HCT116 (cell line): ENCODE measurements around the gene DNAJB1. TPM values are rescaled to one million over a fixed set of nuclear protein-coding genes. Genes with fewer than 3 reads are reported as not detected.

ENCODE experiments used
- ATAC-seq: fragments of 200-7000 bp; cut with Tn5 transposase; 2 replicates; pipeline ENCODE4 v1.9.1; 2020; ENCODE audit warnings: mild to moderate bottlenecking, moderate library complexity
- BruUV-seq: library from RNA; stranded (reverse); fragments of 400-500 nt; replicated peaks from 2 replicates; lab custom pipeline; 2021; lab: Mats Ljungman, UMichigan
- CTCF ChIA-PET: fragments of 300-600 bp; sonication (Branson Sonifier 250); formaldehyde crosslinking; loops from one replicate; lab custom pipeline; 2021; ENCODE audit warnings: antibody characterized with exemption; lab: Charles Lee
- POLR2A ChIA-PET: fragments of 300-600, 350-600 bp; sonication (Branson Sonifier 250); formaldehyde crosslinking; loops from one replicate; lab custom pipeline; 2021; ENCODE audit warnings: antibody characterized with exemption; lab: Charles Lee
- RAD21 ChIA-PET, 2 experiments: fragments of 300-600 bp; sonication (Branson Sonifier 250); formaldehyde crosslinking; loops; one replicate each; lab custom pipeline; 2023; ENCODE audit warnings: low total read pairs in 2 of 2; ENCODE audit not compliant: uncharacterized antibody in 2 of 2, unreplicated experiment in 2 of 2, low non-redundant PET in 1 of 2; lab: Charles Lee
- DNase-seq: peaks from one replicate; pipeline ENCODE4 v3.0.0-alpha.2; 2010; ENCODE audit warnings: low read depth, low spot score
- H2AFZ ChIP-seq: fragments of 200-600 bp; shearing (Covaris generic), sonication (generic); 2 replicates; pipeline ENCODE4 v1.6.1; 2017; ENCODE audit warnings: low read depth, mixed run types, mixed read lengths, antibody characterized with exemption, low read length; ENCODE audit not compliant: poor library complexity, severe bottlenecking
- H3K27ac ChIP-seq: 2 replicates; pipeline ENCODE4 v1.5.1; 2012; ENCODE audit warnings: low read depth, low read length
- H3K27me3 ChIP-seq: fragments of 200-600 bp; sonication (generic); 2 replicates; pipeline ENCODE4 v1.6.1; 2016; ENCODE audit warnings: mixed run types, low read length, mixed read lengths; ENCODE audit not compliant: insufficient read depth
- H3K36me3 ChIP-seq, 2 experiments: fragments of 200-500 bp in 1 of 2; fragments of 200-600 bp in 1 of 2; sonication (Bioruptor generic) in 1 of 2; sonication (generic) in 1 of 2; 2 replicates each; pipeline versions ENCODE4 v1.5.1 to v1.6.1; 2014 to 2016; ENCODE audit warnings: low read length in 2 of 2, inconsistent platforms in 1 of 2, mixed read lengths in 1 of 2, mixed run types in 1 of 2; ENCODE audit not compliant: insufficient read depth in 2 of 2, control insufficient read depth in 1 of 2
- H3K4me1 ChIP-seq, 2 experiments: fragments of 200-600 bp in 1 of 2; sonication (generic) in 1 of 2; 2 replicates each; pipeline versions ENCODE4 v1.5.1 to v1.6.1; 2012 to 2017; ENCODE audit warnings: low read length in 2 of 2, inconsistent platforms in 1 of 2, mild to moderate bottlenecking in 1 of 2, mixed read lengths in 1 of 2, mixed run types in 1 of 2, moderate library complexity in 1 of 2; ENCODE audit not compliant: insufficient read depth in 2 of 2, control insufficient read depth in 1 of 2
- H3K4me2 ChIP-seq: fragments of 200-600 bp; sonication (generic); 2 replicates; pipeline ENCODE4 v1.6.1; 2017; ENCODE audit warnings: mixed run types, low read length, mixed read lengths
- H3K4me3 ChIP-seq, 2 experiments: fragments of 200-600 bp in 1 of 2; sonication (generic) in 1 of 2; replicated peaks in 1 of 2; 2 replicates each; pipeline ENCODE4 v1.5.1; 2011 to 2016; ENCODE audit warnings: low read length in 2 of 2, control low read depth in 1 of 2, low read depth in 1 of 2, mild to moderate bottlenecking in 1 of 2, mixed read lengths in 1 of 2, mixed run types in 1 of 2
- H3K79me2 ChIP-seq: fragments of 200-600 bp; sonication (generic); 2 replicates; pipeline ENCODE4 v1.6.1; 2017; ENCODE audit warnings: mild to moderate bottlenecking, mixed run types, low read length, moderate library complexity, mixed read lengths; ENCODE audit not compliant: insufficient read depth
- H3K9ac ChIP-seq: fragments of 200-600 bp; sonication (generic); 2 replicates; pipeline ENCODE4 v1.6.1; 2016; ENCODE audit warnings: low read length, mixed read lengths
- H3K9me2 ChIP-seq: fragments of 200-600 bp; sonication (generic), shearing (Covaris generic); 2 replicates; pipeline ENCODE4 v1.6.1; 2017; ENCODE audit warnings: mixed run types, mild to moderate bottlenecking, moderate library complexity; ENCODE audit not compliant: insufficient read depth
- H3K9me3 ChIP-seq, 2 experiments: fragments of 200-500 bp in 1 of 2; fragments of 200-600 bp in 1 of 2; sonication (Bioruptor generic) in 1 of 2; sonication (generic) in 1 of 2; 2 replicates each; pipeline ENCODE4 v1.6.1; 2014 to 2017; ENCODE audit warnings: low read length in 2 of 2, mixed read lengths in 2 of 2, inconsistent platforms in 1 of 2, low read depth in 1 of 2, mild to moderate bottlenecking in 1 of 2, mixed run types in 1 of 2, moderate library complexity in 1 of 2; ENCODE audit not compliant: control insufficient read depth in 1 of 2, insufficient read depth in 1 of 2
- H4K20me1 ChIP-seq: fragments of 200-600 bp; sonication (generic), shearing (Covaris generic); 2 replicates; pipeline ENCODE4 v1.6.1; 2017; ENCODE audit warnings: mixed run types, mild to moderate bottlenecking, moderate library complexity; ENCODE audit not compliant: insufficient read depth
- EGR1 ChIP-seq: IDR thresholded peaks from 2 replicates; pipeline ENCODE4 v1.6.1; 2012; ENCODE audit warnings: low read depth
- ELF1 ChIP-seq: IDR thresholded peaks from 2 replicates; pipeline ENCODE4 v1.6.1; 2012; ENCODE audit warnings: low read depth, borderline replicate concordance
- FOSL1 ChIP-seq: IDR thresholded peaks from 2 replicates; pipeline ENCODE4 v1.6.1; 2012; ENCODE audit warnings: low read depth
- REST ChIP-seq: IDR thresholded peaks from 2 replicates; pipeline ENCODE4 v1.6.1; 2012; ENCODE audit warnings: low read depth
- intact Hi-C: fragments of 100-400 bp; cut with micrococcal nuclease; formaldehyde crosslinking; loops from 2 replicates; pipeline ENCODE4 v1.10.0; 2022
- total RNA-seq: library from RNA; stranded (reverse); gene quantifications from one replicate; pipeline ENCODE4 v1.2.1, GENCODE V29; 2021; ENCODE audit not compliant: unreplicated experiment

Gene DNAJB1
- total RNA-seq, 1 experiment from 2014 or later, result 175 TPM

- TF ChIP-seq REST, result no peak
- TF ChIP-seq FOSL1, result no peak
These were observed 38.5 kb upstream of the DNAJB1 start (continued) for GRCh38 chr19:14556662-14557188.

- Histone ChIP-seq H4K20me1 (0 out of 2 replicates have a peak, but pooled peaks cover 3% of the 10 kb centered on the region), H3K9me2 (no peaks in the 10 kb centered on the region), H3K36me3 (no peaks in the 10 kb centered on the region), H3K9ac (peak overlapping the region; percentile 36), H3K27ac (peak overlapping the region; percentile 51), H3K9me3 (no peaks in the 10 kb centered on the region), H2AFZ (no peak overlapping the region), H3K4me2 (peak overlapping the region; percentile 67), H3K27me3 (no peaks in the 10 kb centered on the region), H3K79me2 (peaks cover 94% of the 10 kb centered on the region), H3K4me1 (peaks cover 37 to 50% of the 10 kb centered on the region in 2 experiments), H3K4me3 (peak overlapping the region in 1 of 2 experiments; percentile 13; a peak in 3 of 4 replicates)
- peak; percentile 57 for ATAC-seq
- POLR2A ChIA-PET, result interaction anchor here (0.9 to 3.0 kb wide), 2 partner anchors 16 to 38 kb away, joined by 3 to 17 read pairs; partner anchors contain the start of genes DNAJB1 and NDUFB7
- no peak for DNase-seq
- RAD21 ChIA-PET, result no interaction called here
- BruUV-seq, result no TSS peak
- TF ChIP-seq ELF1 (no peak), EGR1 (peak; percentile 54)
- CTCF ChIA-PET, result interaction anchor here (0.7 to 2.6 kb wide), 7 partner anchors 9 to 203 kb away, joined by 3 to 14 read pairs (median 4); no protein-coding TSS in a partner anchor
- intact Hi-C loops, result loop anchor here (5.0 kb wide), 1 partner anchor 131 kb away; no protein-coding TSS in a partner anchor
These were observed 37.9 kb upstream of the DNAJB1 start for GRCh38 chr19:14555918-14556661.
